ENCODE data around the gene CLEC4G.

The CLEC4G gene

DNA sequence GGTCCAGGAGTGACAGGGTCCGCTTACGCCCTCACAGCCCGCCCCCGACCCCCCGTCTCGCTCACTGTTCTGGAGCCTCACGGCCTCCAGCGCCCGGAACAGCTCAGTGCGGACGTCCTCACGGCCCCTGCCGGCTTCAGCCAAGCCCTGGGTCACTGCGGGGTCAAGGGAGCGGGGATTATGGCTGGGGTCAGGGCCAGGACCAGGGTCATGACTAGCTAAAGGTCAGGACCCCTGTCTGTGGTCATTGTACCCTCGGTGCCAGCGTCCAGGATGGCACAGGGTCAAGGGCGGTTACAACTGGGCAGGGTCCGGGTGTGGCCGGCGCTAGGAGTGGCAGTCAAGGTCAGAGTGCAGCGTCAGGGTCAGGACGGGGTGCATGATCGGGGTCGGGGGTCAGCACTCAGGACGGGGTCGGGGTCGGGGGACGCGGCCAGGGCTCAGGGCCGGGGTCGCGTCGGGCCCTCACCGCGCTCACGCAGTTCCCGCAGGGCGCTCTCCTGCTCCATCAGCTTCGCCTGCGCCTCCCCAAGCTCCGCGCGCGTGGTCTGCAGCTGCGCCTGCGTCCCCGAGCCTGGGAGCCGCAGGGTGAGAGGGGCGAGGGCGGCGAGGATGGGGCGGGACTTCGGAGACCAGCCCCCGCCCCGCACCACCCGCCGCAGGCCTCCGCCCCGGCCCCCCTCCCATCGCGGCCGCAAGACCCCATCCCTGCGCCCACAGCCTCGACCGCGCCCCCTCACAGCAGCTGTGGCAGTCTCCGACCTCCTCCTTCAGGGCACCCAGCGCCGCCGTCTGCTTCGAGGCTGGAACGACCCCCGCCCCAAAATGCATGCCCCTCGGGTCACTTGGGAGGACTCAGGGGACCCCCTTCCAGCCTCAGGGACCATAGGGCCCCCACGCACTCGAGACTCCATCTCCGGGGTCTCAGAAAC lies 1.4 kb downstream of the CLEC4G start:
- in situ Hi-C loops (cut with HindIII; ENCODE audit: low sequenced_read_pairs) = no loop called here
- no peak for DNase-seq (ENCODE audit: low read depth, low spot score)
- no peak overlapping the region for H3K4me3 ChIP-seq (ENCODE audit: low read depth, low read length)
- TF ChIP-seq, protein P1, sequence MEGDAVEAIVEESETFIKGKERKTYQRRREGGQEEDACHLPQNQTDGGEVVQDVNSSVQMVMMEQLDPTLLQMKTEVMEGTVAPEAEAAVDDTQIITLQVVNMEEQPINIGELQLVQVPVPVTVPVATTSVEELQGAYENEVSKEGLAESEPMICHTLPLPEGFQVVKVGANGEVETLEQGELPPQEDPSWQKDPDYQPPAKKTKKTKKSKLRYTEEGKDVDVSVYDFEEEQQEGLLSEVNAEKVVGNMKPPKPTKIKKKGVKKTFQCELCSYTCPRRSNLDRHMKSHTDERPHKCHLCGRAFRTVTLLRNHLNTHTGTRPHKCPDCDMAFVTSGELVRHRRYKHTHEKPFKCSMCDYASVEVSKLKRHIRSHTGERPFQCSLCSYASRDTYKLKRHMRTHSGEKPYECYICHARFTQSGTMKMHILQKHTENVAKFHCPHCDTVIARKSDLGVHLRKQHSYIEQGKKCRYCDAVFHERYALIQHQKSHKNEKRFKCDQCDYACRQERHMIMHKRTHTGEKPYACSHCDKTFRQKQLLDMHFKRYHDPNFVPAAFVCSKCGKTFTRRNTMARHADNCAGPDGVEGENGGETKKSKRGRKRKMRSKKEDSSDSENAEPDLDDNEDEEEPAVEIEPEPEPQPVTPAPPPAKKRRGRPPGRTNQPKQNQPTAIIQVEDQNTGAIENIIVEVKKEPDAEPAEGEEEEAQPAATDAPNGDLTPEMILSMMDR (IDR thresholded peaks at IDR 0.05; ENCODE audit: low read depth, low read length) = no peak

DNA sequence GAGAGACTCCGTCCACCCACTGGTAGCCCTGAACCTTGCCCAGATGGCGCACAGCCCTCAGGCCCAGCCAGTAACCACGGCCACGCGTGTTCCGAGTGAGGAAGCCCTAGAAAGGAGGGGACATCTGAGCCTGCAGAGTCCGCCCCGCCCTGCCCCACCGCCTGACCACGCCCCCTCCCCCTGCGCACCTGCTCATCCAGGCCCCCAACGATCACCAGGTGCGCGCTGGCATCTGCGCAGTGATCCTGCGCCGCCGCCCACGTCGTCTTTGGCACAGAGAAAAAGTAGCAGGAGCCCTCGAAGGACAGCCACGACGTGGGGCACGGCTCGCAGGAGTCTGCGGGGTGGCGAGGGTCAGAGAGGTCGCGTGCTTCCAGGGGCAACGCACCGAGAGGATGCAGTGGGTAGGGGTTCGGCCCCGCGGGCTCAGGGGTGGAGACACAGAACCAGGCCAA lies 2.1 kb downstream of the CLEC4G start:
- no peak overlapping the region for H3K4me3 ChIP-seq (ENCODE audit: low read depth, low read length)
- no peak for DNase-seq (ENCODE audit: low read depth, low spot score)
- in situ Hi-C loops (cut with HindIII; ENCODE audit: low sequenced_read_pairs) = no loop called here
- TF ChIP-seq, protein P1 (IDR thresholded peaks at IDR 0.05; ENCODE audit: low read depth, low read length) = no peak

- DNase-seq (ENCODE audit: low read depth, low spot score) = no peak
- in situ Hi-C loops (cut with HindIII; ENCODE audit: low sequenced_read_pairs) = no loop called here
- TF ChIP-seq, protein P1 (IDR thresholded peaks at IDR 0.05; ENCODE audit: low read depth, low read length) = no peak
- no peak overlapping the region for H3K4me3 ChIP-seq (ENCODE audit: low read depth, low read length)
These were observed 2.7 kb downstream of the CLEC4G start for GRCh38 chr19:7729211-7729610.

GRCh38 chr19:7725791-7726190 lies 6.1 kb downstream of the CLEC4G start:
- TF ChIP-seq, protein P1 (IDR thresholded peaks at IDR 0.05; ENCODE audit: low read depth, low read length) = no peak
- H3K4me3 ChIP-seq (ENCODE audit: low read depth, low read length) = no peak overlapping the region
- no peak for DNase-seq (ENCODE audit: low read depth, low spot score)
- in situ Hi-C loops (cut with HindIII; ENCODE audit: low sequenced_read_pairs) = no loop called here

GRCh38 chr19:7722231-7722651 lies 9.7 kb downstream of the CLEC4G start:
- DNase-seq (ENCODE audit: low read depth, low spot score) = no peak
- TF ChIP-seq, protein P1 (IDR thresholded peaks at IDR 0.05; ENCODE audit: low read depth, low read length) = no peak
- no peak overlapping the region for H3K4me3 ChIP-seq (ENCODE audit: low read depth, low read length)
- in situ Hi-C loops (cut with HindIII; ENCODE audit: low sequenced_read_pairs) = no loop called here

- in situ Hi-C loops (cut with HindIII; ENCODE audit: low sequenced_read_pairs) = no loop called here
- no peak for DNase-seq (ENCODE audit: low read depth, low spot score)
These were observed 11.6 kb downstream of the CLEC4G start for GRCh38 chr19:7720351-7720750.

More at GRCh38 chr19:7720351-7720750, 11.6 kb downstream of the CLEC4G start:
- TF ChIP-seq, protein P1 (IDR thresholded peaks at IDR 0.05; ENCODE audit: low read depth, low read length) = no peak
- no peak overlapping the region for H3K4me3 ChIP-seq (ENCODE audit: low read depth, low read length)

Data from astrocyte of the spinal cord (primary cell).